Measurements from ENCODE around the gene GABRD.

DNA sequence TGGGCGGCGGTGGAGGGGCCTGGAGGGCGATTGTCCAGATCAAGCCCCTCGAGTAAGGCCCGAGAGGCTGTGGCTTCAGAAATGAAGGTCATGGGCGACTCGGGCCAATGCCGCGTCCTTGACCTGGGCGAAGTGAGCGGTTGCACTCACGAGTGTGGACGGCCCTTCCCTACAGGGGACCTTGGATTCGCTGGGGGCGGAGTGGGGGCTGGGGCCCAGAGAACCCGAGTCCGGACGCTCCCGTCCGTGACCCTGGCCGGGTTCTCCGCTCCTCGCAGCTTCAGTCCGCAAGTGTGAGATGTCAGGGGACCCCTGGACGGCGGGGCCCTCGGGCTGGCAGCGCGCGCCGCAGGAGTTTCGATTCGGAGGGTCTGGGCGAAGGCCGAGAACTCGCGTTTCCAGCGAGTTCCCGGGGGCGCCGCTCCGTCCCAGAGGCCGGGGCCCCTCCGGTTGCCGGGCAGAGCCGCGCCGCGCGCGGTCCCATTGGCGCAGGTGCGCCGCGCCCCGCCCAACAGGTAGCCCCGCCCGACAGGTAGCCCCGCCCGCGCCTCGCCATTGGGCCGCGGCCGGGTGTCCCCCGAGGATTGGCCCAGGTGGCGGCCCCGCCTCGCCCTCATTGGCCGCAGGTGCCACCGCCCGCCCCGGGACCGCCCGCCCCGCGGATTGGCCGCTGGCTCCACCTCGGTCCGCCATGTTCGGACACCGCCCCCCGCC, 30.7 kb downstream of the GABRD start, which contains the start of gene PRKCZ:
- TF ChIP-seq EZH2phosphoT487 (IDR thresholded peaks at IDR 0.05; ENCODE audit: borderline replicate concordance) (no peak), EZH2 (IDR thresholded peaks at IDR 0.05) (no peak), CEBPB (IDR thresholded peaks at IDR 0.05; ENCODE audit: low read depth) (no peak), CBX3 (IDR thresholded peaks at IDR 0.05; ENCODE audit: low read depth) (no peak), ELF1 (IDR thresholded peaks at IDR 0.05; ENCODE audit: borderline replicate concordance, low read depth) (no peak), POLR2A (IDR thresholded peaks at IDR 0.05; ENCODE audit: borderline replicate concordance, extremely low read depth, insufficient read depth, insufficient read length) (peak; percentile 28), POLR2AphosphoS5 (IDR thresholded peaks at IDR 0.05; ENCODE audit: low read depth, low read length) (peak; percentile 71; the same call in 1 of the 2 replicates), SIN3A (IDR thresholded peaks at IDR 0.05; ENCODE audit: low read depth) (no peak), YY1 (IDR thresholded peaks at IDR 0.05; ENCODE audit: extremely low read depth, insufficient replicate concordance, low read depth, low read length) (no peak), FOSL1 (IDR thresholded peaks at IDR 0.05; ENCODE audit: low read depth) (no peak), EGR1 (IDR thresholded peaks at IDR 0.05; ENCODE audit: low read depth) (no peak)
- TF ChIP-seq, protein P1, sequence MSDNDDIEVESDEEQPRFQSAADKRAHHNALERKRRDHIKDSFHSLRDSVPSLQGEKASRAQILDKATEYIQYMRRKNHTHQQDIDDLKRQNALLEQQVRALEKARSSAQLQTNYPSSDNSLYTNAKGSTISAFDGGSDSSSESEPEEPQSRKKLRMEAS (IDR thresholded peaks at IDR 0.05): no peak
- TF ChIP-seq, protein P2, sequence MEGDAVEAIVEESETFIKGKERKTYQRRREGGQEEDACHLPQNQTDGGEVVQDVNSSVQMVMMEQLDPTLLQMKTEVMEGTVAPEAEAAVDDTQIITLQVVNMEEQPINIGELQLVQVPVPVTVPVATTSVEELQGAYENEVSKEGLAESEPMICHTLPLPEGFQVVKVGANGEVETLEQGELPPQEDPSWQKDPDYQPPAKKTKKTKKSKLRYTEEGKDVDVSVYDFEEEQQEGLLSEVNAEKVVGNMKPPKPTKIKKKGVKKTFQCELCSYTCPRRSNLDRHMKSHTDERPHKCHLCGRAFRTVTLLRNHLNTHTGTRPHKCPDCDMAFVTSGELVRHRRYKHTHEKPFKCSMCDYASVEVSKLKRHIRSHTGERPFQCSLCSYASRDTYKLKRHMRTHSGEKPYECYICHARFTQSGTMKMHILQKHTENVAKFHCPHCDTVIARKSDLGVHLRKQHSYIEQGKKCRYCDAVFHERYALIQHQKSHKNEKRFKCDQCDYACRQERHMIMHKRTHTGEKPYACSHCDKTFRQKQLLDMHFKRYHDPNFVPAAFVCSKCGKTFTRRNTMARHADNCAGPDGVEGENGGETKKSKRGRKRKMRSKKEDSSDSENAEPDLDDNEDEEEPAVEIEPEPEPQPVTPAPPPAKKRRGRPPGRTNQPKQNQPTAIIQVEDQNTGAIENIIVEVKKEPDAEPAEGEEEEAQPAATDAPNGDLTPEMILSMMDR (IDR thresholded peaks at IDR 0.05 in 2 of 3, conservative IDR thresholded peaks at IDR 0.05 in 1 of 3; ENCODE audit: borderline replicate concordance in 1 of 3, insufficient read depth in 1 of 3, low read depth in 2 of 3, low read length in 2 of 3): peak in 1 of 3 experiments; percentile 1; a peak in 1 of 6 replicates
- TF ChIP-seq, protein P3, sequence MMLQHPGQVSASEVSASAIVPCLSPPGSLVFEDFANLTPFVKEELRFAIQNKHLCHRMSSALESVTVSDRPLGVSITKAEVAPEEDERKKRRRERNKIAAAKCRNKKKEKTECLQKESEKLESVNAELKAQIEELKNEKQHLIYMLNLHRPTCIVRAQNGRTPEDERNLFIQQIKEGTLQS (IDR thresholded peaks at IDR 0.05): no peak
